NCI-H2227 (cell line): ENCODE data around the gene AKAP13.
A peak's percentile ranks its signal among the peaks of the same experiment; 100 is the strongest.
"Not testable (repeated sequence)": the region's sequence is repeated elsewhere in the genome, so short reads cannot be mapped to it uniquely, and the experiment has no call there.

Experiments
- DNase-seq: peaks from one replicate; lab custom pipeline; 2025; ENCODE audit not compliant: unreplicated experiment; lab: John Stamatoyannopoulos, UW

The AKAP13 gene, protein sequence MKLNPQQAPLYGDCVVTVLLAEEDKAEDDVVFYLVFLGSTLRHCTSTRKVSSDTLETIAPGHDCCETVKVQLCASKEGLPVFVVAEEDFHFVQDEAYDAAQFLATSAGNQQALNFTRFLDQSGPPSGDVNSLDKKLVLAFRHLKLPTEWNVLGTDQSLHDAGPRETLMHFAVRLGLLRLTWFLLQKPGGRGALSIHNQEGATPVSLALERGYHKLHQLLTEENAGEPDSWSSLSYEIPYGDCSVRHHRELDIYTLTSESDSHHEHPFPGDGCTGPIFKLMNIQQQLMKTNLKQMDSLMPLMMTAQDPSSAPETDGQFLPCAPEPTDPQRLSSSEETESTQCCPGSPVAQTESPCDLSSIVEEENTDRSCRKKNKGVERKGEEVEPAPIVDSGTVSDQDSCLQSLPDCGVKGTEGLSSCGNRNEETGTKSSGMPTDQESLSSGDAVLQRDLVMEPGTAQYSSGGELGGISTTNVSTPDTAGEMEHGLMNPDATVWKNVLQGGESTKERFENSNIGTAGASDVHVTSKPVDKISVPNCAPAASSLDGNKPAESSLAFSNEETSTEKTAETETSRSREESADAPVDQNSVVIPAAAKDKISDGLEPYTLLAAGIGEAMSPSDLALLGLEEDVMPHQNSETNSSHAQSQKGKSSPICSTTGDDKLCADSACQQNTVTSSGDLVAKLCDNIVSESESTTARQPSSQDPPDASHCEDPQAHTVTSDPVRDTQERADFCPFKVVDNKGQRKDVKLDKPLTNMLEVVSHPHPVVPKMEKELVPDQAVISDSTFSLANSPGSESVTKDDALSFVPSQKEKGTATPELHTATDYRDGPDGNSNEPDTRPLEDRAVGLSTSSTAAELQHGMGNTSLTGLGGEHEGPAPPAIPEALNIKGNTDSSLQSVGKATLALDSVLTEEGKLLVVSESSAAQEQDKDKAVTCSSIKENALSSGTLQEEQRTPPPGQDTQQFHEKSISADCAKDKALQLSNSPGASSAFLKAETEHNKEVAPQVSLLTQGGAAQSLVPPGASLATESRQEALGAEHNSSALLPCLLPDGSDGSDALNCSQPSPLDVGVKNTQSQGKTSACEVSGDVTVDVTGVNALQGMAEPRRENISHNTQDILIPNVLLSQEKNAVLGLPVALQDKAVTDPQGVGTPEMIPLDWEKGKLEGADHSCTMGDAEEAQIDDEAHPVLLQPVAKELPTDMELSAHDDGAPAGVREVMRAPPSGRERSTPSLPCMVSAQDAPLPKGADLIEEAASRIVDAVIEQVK (N-terminal part only)

DNA sequence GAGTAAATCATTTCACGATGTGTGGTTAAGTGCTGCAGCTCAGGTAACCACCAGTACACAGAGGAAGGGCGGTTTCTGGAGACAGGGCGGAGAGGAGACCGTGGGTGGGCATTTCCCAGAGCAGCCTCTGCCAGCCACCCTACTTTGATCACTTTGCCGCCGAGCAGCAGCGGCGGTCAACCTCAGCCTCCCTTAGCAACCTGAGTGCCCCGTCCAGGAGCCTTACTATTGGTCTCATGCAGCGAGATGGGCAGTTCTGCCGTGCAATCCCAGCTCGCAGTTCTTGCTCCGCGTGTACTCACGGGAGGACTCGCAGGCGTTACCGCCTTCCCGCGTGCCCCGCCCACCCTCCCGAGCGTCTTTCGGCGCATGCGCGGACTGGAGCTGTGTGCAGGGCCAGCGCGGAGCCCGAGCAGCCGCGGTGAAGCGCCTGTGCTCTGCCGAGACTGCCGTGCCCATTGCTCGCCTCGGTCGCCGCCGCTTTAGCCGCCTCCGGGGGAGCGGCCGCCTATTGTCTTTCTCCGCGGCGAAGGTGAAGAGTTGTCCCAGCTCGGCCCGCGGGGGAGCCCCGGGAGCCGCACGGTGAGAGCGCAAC, at the start of gene AKAP13:
Gene AKAP13 (plus strand): TSS at position 387 of the 595 bp plus-strand sequence. CDS start 105,118 bp downstream, outside the sequence.
- peak; percentile 97 for DNase-seq

DNA sequence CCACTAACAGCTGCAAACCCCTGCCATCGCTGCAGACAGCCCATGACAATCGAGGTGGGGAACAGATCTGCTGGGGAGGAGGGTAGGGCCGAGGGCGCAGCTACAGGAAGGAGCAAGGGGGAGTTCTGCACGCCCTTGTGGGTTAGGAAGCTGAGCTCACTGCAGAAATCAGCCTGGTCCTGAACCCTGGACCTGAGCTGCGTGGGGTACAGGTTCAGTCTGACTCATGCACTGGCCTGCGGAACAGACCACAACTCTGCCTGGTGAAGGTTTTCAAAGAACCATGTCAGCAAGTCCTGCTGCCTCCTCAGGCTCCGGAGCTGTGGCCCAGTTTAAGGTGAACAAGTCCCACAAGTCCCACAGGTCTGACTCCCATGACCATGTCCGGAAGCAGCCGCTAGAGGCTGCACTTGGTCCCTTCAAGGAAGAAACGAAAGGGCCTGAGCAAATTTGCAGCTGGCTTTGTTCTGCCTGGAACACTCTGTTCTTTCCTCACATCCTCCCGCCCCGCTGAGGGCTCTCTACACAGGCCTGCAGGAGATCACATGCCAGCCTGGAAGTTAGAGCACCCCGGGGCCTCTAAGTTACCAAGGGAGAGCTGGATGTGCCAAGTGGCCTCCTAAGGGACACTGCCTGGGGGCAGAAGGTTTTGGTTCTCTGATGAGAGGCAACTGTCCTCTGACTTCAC, 49.4 kb upstream of the AKAP13 start:
- peak; percentile 76 for DNase-seq

DNA sequence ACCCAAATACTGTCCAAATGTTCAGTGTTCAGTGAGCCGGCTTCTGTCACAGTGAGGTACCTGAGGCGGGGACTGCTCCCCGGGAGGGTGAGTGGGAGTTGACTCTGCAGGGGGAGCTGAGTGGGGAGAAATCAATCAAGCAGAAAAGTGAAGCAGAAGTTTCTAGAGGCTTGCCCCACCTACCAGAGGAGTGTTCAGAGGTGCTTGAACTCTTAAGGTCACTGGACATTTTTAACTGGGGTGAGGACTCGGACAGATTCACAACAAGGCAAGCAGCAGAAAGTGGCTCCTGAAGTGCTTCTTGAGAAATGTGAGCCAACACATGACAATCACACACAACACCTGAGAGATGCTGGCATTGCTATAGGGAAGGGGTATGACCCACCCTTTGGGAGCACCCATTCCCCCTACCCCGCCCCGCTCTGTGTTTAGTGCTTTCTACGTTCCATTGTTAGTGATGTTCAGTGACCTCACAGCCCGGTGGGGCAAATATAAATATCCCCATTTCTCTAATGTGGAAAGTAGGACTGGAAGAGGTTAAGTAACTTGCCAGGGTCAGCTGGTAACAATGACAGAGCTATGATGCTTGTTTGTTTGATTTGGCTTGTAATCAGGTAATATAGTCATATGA, 48.6 kb upstream of the AKAP13 start:
- no peak for DNase-seq

DNA sequence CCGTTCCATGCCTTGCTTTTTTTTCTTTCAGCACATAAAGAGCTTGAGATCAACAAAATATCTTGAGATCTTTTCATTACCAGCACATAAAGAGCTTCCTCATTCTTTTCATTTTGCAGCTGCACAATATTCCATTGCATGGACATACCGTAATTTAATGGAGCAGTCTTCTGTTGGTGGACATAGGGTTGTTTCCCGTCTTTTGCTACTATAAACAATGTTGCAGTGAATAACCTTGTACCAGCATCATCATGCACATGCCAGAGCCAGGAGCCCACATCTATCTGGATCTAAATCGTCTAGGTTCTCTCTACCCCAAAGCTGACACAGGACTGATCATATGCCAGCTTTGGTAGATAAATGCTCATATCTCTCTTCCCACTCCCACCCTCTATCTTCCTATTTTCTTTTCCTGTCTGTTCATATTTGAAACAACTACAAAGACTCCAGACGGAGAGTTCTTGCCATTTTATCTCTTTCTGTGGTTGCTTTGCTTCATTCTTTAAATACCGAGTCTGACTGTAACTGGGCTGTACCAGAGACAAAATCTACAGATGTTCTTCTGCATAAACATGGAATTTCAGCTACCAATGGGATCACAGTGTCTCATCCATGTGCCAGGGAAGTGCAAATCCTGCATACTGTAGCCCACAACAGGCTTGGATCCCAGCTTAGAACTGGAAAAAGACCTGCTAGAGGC, 47.1 kb upstream of the AKAP13 start:
- DNase-seq: no peak

DNA sequence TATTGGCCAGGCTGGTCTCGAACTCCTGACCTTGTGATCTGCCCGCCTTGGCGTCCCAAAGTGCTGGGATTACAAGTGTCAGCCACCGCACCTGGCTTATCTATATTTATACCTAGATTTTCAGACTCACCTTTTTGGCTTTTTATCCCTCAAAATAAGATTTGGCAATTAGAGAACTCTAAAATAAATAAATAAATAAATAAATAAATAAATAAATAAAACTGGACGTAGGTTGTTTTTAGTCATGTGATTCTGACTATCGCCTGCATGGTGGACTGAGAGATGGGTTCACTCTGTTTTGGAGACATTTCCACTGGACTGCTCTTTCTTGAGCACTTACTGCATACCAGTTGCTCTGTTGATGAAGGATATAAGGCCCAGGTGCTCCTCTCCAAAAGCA, 46.2 kb upstream of the AKAP13 start:
- no peak for DNase-seq

DNA sequence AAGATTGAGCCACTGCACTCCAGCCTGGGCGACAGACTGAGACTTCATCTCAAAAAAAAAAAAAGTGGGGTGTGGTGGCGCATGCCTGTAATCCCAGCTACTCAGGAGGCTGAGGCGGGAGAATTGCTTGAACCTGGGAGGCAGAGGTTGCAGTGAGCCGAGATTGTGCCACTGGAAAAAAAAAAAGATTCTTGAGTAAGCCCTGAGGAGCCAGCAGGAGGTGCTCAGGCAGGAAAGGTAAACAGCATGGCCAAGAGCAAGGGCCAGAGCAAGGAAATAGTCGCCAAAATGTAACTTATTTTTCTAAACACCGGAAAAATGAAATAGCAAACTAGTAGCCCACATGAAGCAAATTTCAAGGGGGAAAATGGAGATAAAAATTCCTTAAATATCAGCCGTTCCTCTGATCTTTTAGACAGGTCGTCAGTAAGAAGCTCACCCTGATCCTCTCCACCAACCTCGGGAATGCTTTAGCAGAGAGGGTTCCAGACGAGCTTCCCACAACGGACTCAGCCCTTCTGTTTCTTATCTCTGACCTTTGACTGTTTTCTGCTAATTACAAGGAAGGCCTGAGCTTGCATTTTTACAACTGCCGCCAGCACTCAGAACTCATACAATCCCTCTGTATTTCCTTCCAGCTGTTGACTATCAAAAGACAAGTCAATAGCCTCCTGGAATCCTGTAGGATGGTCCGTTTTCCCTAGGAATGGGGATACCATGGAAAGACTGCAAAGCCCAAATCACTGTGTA, 45.0 kb upstream of the AKAP13 start:
- no peak for DNase-seq

DNA sequence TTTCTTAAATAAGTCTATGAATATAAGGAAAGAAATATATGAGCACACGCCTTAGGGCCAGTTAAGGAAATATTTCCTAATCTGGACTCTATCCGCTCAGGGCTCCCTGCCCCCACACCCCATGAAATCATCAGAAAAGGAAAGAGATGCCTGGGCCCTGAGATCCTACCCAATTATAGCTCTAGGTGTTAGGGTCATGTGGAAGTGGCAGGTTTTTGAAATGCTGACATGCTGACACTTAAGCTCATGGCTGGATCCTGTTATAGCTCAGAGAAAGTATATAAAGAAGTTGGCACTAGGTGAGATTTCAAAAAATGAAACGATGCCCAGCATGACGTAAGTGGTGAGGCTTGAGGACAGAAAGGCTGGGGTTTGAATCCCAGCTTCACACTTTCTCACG, 43.5 kb upstream of the AKAP13 start:
- no peak for DNase-seq

DNA sequence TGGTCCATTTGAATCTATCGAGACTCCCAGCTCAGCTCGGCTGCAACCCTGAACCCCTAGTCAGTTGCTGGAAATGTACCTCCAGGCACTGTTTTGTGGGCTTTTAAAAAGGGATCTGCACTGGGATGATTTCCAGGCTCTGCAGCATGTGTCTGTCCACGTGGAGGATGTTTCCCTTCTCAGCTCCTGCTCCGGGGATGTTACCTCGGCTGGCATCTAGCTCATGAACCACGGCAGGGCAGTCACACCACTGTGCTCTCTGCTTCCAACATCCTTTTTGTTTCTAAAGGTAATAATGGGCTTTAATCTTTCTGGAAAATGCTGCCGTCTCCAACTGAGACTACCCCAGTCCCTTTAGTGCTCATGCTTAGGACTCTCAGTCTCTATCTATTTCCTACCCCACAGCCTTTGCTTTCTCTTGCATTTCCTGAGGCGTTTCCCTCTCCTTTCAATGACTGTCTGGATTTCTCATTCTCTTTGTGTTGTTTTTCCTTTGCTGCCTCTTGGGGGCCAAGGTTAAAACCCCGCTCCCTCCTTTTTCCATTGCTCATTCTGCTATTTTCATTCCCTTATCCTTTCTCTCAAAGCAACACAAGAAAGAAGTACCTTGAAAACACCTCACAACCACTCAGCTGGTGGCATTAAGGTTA, 42.9 kb upstream of the AKAP13 start:
- no peak for DNase-seq

DNA sequence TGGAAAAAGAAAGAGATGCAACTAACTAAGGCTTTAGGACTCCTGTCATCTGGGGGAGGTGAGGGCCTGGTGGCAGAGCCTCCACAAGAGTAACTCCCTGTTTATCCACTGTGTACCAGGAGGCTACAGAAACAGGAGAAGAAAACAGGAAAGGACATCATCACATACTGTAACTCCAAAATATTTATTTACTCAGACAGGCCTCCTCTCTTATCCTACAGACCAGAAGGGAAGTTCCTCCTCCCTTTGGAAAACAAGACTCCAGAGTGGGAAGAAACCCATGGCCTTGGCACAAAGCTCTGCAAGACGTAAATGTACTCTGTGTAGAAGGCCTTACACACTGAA, 40.1 kb upstream of the AKAP13 start:
- DNase-seq: no peak

DNA sequence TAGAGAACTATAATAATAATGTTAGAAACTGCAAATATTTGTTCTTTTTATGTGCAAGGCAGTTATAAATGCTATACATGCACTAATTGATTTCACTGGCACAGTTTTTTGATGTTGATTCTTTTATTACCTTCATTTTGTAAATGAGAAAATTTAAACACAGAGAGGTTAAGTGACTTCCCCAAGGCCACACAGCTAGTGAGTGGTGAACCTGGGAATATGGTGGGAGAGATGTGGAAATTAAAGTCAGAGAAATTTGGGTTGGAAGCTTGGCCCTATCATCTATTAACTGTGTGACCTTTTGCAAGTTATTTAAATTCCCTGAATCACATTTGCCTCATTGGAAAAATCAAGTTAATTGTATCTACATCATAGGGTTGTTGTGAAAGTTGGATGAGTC, 39.6 kb upstream of the AKAP13 start:
- DNase-seq: no peak

DNA sequence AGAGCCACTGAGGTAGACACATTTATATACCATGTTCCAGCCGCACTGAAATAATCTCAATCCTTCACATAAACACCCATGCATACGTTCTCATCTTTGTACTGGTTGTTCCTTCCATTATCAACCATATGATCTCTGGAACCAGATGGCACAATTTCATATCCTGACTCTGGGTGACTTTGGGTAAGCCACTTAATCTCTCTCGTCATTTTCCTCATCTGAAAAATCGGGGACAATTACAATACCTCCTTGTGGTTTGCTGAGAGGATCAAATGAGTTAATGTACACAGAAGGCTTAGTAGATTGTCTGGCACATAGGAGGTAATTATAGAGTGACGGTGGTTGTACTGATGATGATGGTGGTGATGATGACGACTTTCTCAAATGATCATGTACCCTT, 38.2 kb upstream of the AKAP13 start:
- DNase-seq: not testable (repeated sequence)

DNA sequence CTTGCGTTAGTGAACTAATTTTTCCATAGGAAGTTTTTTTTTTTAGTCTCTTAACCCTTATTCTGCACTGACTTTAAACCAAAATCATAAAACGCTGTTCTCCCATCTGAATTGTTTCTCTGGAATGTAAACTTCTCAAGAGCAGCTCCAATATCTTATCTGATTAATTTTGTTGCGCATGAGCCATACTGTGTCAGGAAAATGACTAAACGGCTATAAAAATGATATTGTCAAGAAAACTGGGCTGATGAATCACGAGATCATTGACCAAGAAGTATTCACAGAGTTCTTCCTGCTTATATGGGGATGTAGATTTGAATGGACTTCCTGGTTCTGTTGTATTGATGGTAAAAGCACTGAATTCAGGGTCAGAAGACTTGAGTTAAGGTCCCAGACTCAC, 37.0 kb upstream of the AKAP13 start:
- DNase-seq: not testable (repeated sequence)

DNA sequence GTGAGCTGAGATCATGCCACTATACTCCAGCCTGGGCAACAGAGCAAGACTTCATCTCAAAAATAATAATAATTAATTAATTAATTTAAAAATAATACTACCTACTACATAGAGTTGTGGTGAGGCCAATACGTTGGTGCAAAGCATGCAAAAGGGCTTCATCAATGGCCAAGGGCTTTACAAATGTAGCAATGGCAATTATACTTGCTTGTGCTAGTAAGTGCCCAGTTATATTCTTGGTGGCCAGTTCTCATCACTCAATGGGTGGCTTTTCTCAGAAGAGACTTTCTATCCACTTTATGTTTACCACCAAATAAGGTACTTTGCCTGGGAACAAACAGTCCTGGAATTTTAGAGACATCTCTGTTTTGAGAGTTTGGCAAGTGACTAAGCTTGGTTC, 36.2 kb upstream of the AKAP13 start:
- DNase-seq: not testable (repeated sequence)

DNA sequence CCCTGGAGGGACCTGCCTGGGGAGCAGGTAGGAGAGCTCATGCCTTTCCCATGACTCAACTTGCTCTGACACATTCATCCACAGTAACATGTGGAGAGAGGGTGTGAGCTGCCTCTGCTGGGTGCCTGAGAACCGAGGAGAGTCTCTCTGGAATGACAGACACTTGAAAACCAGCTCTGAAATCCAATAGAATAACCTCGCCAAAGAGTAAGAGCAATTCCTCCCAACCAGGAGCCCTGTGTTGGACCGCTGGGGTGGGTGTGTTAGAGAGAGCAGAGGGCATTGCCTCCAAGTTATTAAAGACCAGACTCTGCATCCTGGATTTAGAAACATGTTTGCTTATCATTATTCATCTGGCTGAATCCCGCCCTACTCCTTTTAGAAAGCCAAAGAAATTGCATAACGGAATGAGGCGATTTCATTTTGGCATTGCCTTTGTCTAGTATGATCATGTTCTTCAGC, 35.7 kb upstream of the AKAP13 start:
- not testable (repeated sequence) for DNase-seq

DNA sequence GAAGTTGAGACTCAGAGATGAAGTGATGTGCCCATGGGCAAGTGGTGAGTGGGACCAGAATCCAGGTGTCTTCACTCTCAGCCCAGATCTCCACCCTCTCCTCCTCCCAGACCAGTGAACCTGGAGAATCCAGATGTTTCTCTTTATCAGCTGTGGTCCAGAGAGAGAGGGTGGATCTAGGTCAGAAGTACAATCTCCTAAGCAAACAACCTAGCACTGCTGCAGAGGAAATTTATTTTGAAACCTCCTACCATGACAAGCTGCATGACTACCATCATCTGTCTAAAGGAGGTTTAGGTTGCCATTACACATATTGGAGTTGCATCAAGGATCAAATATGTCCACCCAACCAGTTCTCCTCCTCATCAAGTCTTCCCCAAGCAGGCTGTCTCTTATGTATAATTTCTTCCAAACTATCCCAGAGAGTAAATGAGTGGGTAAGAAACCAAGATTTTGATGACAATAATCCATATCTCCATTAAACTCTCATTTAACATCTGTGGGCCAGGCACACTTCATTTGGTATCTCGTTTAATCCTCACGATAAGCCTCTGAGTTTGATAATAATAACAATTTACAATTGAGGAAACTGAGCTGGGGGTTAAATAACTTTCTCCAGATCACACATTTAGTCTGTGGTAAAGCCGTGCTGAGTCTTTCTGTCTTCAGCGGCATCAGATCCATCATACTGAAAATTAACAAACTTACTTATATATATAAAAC, 35.0 kb upstream of the AKAP13 start:
- DNase-seq: not testable (repeated sequence)

DNA sequence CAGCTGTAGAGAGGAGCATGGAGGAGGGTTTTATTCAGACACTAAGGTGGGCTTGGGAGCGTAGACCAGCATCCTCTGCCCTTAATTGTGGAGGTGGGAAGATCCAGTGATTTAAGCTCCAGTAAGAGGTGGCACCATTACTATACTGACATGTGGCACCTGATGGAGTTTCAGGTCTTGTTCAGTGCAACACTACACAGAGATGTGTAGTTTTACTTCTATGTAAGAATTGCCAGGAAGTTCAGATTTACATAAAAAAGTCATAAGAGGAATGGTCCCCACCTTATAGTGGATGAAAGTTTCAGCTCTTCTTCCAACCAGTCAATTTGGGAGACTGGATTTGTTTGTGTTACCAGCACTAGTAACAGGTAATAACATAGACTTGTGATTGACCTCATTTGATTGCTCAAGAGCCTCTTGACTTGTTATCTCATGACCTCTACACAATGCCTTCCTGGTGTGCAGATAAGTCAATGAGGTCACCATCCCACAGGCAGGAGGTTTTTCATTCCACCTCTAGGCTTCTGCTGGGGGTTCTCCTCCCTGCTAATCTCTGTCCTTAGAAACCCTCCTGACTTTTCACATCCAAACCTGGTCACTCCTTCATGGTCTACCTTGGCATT, 33.8 kb upstream of the AKAP13 start:
- DNase-seq: not testable (repeated sequence)
